Lung (tissue), 12 donors: ENCODE measurements around the gene FYN. TPM values are rescaled to one million over a fixed set of nuclear protein-coding genes. Genes with fewer than 3 reads are reported as not detected.
A peak's percentile ranks its signal among the peaks of the same experiment; 100 is the strongest.

ENCODE experiments used
- ATAC-seq: fragments of 200-7000 bp; cut with Tn5 transposase; one replicate; pipeline ENCODE4 v1.9.1; 2020; ENCODE audit warnings: moderate number of reproducible peaks; ENCODE audit not compliant: insufficient read depth, low FRiP score
- DNase-seq, 3 donors: peaks; one replicate each; pipeline ENCODE4 v3.0.0-alpha.2; 2013 to 2017
- H3K27ac ChIP-seq, 2 donors: one replicate each; pipeline ENCODE4 v1.5.1; 2013; ENCODE audit warnings: mild to moderate bottlenecking in 2 of 2, moderate library complexity in 2 of 2, control low read depth in 1 of 2, inconsistent platforms in 1 of 2, low read depth in 1 of 2, low read length in 1 of 2
- H3K27me3 ChIP-seq, 3 donors: one replicate each; pipeline ENCODE4 v1.5.1; 2013; ENCODE audit warnings: low read length in 2 of 3; ENCODE audit not compliant: control insufficient read depth in 3 of 3, insufficient read depth in 3 of 3
- H3K36me3 ChIP-seq, 4 donors: one replicate each; pipeline ENCODE4 v1.5.1; 2013; ENCODE audit warnings: low read length in 4 of 4, mild to moderate bottlenecking in 1 of 4, moderate library complexity in 1 of 4; ENCODE audit not compliant: control insufficient read depth in 4 of 4, insufficient read depth in 4 of 4
- H3K4me1 ChIP-seq, 5 donors: one replicate each; pipeline ENCODE4 v1.5.1; 2013; ENCODE audit warnings: low read length in 5 of 5, mild to moderate bottlenecking in 2 of 5, moderate library complexity in 1 of 5; ENCODE audit not compliant: control insufficient read depth in 5 of 5, insufficient read depth in 5 of 5
- H3K4me3 ChIP-seq: one replicate; pipeline ENCODE4 v1.5.1; 2013; ENCODE audit warnings: mild to moderate bottlenecking, control low read depth, moderate library complexity
- H3K9ac ChIP-seq, 2 donors: one replicate each; pipeline ENCODE4 v1.5.1; 2013; ENCODE audit warnings: low read length in 2 of 2, control low read depth in 1 of 2; ENCODE audit not compliant: insufficient read depth in 1 of 2
- H3K9me3 ChIP-seq, 4 donors: one replicate each; pipeline ENCODE4 v1.5.1; 2013; ENCODE audit warnings: low read length in 3 of 4, mild to moderate bottlenecking in 1 of 4, moderate library complexity in 1 of 4; ENCODE audit not compliant: control insufficient read depth in 4 of 4, insufficient read depth in 3 of 4
- CTCF ChIP-seq: IDR thresholded peaks from 2 replicates; pipeline ENCODE4 v1.5.1; 2012; ENCODE audit warnings: mild to moderate bottlenecking; ENCODE audit errors: control extremely low read depth, extremely low read depth
- WGBS, 2 donors: extraction: QIAGEN DNeasy Blood & Tissue Kit; methylation state at CpG; one replicate each; pipeline ENCODE4 v1.1.7; 2013; 5-methylcytosine and 5-hydroxymethylcytosine counted together
- polyA plus RNA-seq, 2 donors: library from polyadenylated mRNA; stranded (reverse); fragments of 200-250 nt; gene quantifications; one replicate each; pipeline ENCODE4 v1.2.1, GENCODE V29; 2013
- total RNA-seq, 2 donors: library from RNA; depleted of rRNA in 1 of 2; stranded (reverse); fragments of >200 nt in 1 of 2; gene quantifications; one replicate each; pipeline ENCODE4 v1.2.1, GENCODE V29; 2014 to 2021
- donor health status: control.
- donor health status: control.
- donor health status: Bipolar disorder and iron deficiency.
- donor health status: healthy.
- donor health status: DM: yes; HTN: yes; CAD: no.

Gene FYN
- total and polyA plus RNA-seq, 4 donors, result 27.3 to 157 (median 71.0) TPM

- Histone ChIP-seq H3K4me3 (no peak overlapping the region), H3K4me1 (peaks cover 4 to 42% (median 25%) of the 10 kb centered on the region in 5 donors), H3K27ac (peak overlapping the region in 1 of 2 donors; percentile 2), H3K27me3 (no peaks in the 10 kb centered on the region), H3K36me3 (peaks cover 0 to 4% (median 0%) of the 10 kb centered on the region in 4 donors), H3K9me3 (peaks cover 0 to 8% (median 2%) of the 10 kb centered on the region in 4 donors), H3K9ac (peak overlapping the region in 1 of 2 donors; percentile 42)
- WGBS, 2 donors, result 71 to 74% methylated on average over 6 of the region's 6 CpGs
- DNase-seq (peak; percentile 78 to 91 (median 91)), ATAC-seq (no peak)
- TF ChIP-seq CTCF, result no peak
These were observed 141.6 kb downstream of the FYN start for GRCh38 chr6:111731456-111732195.

- no peak for ATAC-seq
- peaks cover 0 to 8% (median 2%) of the 10 kb centered on the region in 4 donors for H3K9me3 ChIP-seq
- no peak for TF ChIP-seq CTCF
- H3K27ac ChIP-seq, result peak overlapping the region in 1 of 2 donors; percentile 52
- peaks cover 0 to 4% (median 0%) of the 10 kb centered on the region in 4 donors for H3K36me3 ChIP-seq
- WGBS, 2 donors, result 58 to 72% methylated on average over 11 of the region's 11 CpGs
- DNase-seq, result peak; percentile 85 to 88 (median 88)
- H3K9ac ChIP-seq, result no peak overlapping the region
- no peak overlapping the region for H3K4me3 ChIP-seq
- H3K27me3 ChIP-seq, result no peaks in the 10 kb centered on the region
- peaks cover 4 to 42% (median 25%) of the 10 kb centered on the region in 5 donors for H3K4me1 ChIP-seq
These were observed 142.4 kb downstream of the FYN start for GRCh38 chr6:111730864-111731263.

GRCh38 chr6:111727802-111728201, 145.4 kb downstream of the FYN start:
- DNase-seq (peak; percentile 58 to 92 (median 92)), ATAC-seq (no peak)
- Histone ChIP-seq H3K27me3 (no peaks in the 10 kb centered on the region), H3K4me1 (peaks cover 10 to 54% (median 14%) of the 10 kb centered on the region in 5 donors), H3K9ac (no peak overlapping the region), H3K27ac (no peak overlapping the region), H3K4me3 (no peak overlapping the region), H3K36me3 (peaks cover 0 to 4% (median 0%) of the 10 kb centered on the region in 4 donors), H3K9me3 (peaks cover 0 to 8% (median 2%) of the 10 kb centered on the region in 4 donors)
- no peak for TF ChIP-seq CTCF
- 82 to 88% methylated on average over 3 of the region's 3 CpGs for WGBS, 2 donors
